OCI-LY7 (cell line): Measurements from ENCODE around the gene ACER3.
"Not testable (repeated sequence)": the region's sequence is repeated elsewhere in the genome, so short reads cannot be mapped to it uniquely, and the experiment has no call there.

ENCODE experiments used
- EZH2phosphoT487 ChIP-seq: fragments of 200-600 bp; sonication (generic); IDR thresholded peaks from 2 replicates; pipeline ENCODE4 v1.6.1; 2018; ENCODE audit warnings: low read depth, borderline replicate concordance, mild to moderate bottlenecking, mixed run types, antibody characterized with exemption, low read length, moderate library complexity, mixed read lengths
- TF ChIP-seq, protein P1 (sequence below): fragments of 200-600 bp; sonication (generic); conservative IDR thresholded peaks from 2 replicates; pipeline ENCODE4 v1.5.1; 2014; ENCODE audit warnings: mild to moderate bottlenecking, antibody characterized with exemption, low read length, moderate library complexity, mixed read lengths

- TF ChIP-seq, protein P1, sequence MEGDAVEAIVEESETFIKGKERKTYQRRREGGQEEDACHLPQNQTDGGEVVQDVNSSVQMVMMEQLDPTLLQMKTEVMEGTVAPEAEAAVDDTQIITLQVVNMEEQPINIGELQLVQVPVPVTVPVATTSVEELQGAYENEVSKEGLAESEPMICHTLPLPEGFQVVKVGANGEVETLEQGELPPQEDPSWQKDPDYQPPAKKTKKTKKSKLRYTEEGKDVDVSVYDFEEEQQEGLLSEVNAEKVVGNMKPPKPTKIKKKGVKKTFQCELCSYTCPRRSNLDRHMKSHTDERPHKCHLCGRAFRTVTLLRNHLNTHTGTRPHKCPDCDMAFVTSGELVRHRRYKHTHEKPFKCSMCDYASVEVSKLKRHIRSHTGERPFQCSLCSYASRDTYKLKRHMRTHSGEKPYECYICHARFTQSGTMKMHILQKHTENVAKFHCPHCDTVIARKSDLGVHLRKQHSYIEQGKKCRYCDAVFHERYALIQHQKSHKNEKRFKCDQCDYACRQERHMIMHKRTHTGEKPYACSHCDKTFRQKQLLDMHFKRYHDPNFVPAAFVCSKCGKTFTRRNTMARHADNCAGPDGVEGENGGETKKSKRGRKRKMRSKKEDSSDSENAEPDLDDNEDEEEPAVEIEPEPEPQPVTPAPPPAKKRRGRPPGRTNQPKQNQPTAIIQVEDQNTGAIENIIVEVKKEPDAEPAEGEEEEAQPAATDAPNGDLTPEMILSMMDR: not testable (repeated sequence)
- TF ChIP-seq EZH2phosphoT487: not testable (repeated sequence)
These were observed 39.3 kb upstream of the ACER3 start for GRCh38 chr11:76821396-76821795.
